ENCODE data around the gene TEAD1.

DNA sequence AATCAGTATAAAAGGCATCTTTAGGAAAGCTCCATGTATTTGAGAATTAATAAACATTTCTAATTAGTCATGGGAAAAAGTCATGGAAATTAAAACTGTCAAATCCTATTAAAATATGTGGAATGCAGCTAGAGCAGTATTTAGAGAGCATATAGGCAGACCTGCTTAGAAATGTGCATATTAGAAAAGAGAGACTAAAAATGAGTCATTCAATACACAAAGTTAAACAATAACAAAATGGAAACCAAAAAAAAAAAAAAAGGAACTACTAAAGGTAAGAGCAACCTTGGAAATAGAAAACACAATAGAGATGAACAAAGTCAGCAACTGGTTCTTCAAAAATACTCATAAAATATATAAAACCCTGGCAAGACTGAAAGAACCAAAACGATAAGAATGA is 275.2 kb downstream of the TEAD1 start:
- TF ChIP-seq, protein P1, sequence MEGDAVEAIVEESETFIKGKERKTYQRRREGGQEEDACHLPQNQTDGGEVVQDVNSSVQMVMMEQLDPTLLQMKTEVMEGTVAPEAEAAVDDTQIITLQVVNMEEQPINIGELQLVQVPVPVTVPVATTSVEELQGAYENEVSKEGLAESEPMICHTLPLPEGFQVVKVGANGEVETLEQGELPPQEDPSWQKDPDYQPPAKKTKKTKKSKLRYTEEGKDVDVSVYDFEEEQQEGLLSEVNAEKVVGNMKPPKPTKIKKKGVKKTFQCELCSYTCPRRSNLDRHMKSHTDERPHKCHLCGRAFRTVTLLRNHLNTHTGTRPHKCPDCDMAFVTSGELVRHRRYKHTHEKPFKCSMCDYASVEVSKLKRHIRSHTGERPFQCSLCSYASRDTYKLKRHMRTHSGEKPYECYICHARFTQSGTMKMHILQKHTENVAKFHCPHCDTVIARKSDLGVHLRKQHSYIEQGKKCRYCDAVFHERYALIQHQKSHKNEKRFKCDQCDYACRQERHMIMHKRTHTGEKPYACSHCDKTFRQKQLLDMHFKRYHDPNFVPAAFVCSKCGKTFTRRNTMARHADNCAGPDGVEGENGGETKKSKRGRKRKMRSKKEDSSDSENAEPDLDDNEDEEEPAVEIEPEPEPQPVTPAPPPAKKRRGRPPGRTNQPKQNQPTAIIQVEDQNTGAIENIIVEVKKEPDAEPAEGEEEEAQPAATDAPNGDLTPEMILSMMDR (IDR thresholded peaks at IDR 0.05) = no peak
- TF ChIP-seq POLR2A (IDR thresholded peaks at IDR 0.05) (no peak), POLR2AphosphoS5 (IDR thresholded peaks at IDR 0.05) (no peak)
